HCT116 (cell line): ENCODE measurements around the gene SIAE.
A peak's percentile ranks its signal among the peaks of the same experiment; 100 is the strongest.

ENCODE experiments used
- CBX3 ChIP-seq: IDR thresholded peaks from 2 replicates; pipeline ENCODE4 v1.6.1; 2012; ENCODE audit warnings: low read depth
- CTCF ChIP-seq, 3 experiments: fragments of 200-600 bp in 1 of 3; sonication (generic) in 1 of 3; IDR thresholded peaks in 2 of 3; conservative IDR thresholded peaks in 1 of 3; 2 replicates each; pipeline ENCODE4 v1.5.1; 2012 to 2017; ENCODE audit warnings: low read depth in 2 of 3, low read length in 2 of 3, antibody characterized with exemption in 1 of 3, borderline replicate concordance in 1 of 3, control low read depth in 1 of 3, mild to moderate bottlenecking in 1 of 3, mixed read lengths in 1 of 3, mixed run types in 1 of 3, moderate library complexity in 1 of 3; ENCODE audit not compliant: insufficient read depth in 1 of 3
- EZH2 ChIP-seq: fragments of 200-600 bp; sonication (generic); IDR thresholded peaks from 2 replicates; pipeline ENCODE4 v1.6.1; 2017; ENCODE audit warnings: antibody characterized with exemption, mixed run types
- EZH2phosphoT487 ChIP-seq: fragments of 200-600 bp; IDR thresholded peaks from 2 replicates; pipeline ENCODE4 v1.6.1; 2018; ENCODE audit warnings: antibody characterized with exemption, borderline replicate concordance
- POLR2A ChIP-seq: IDR thresholded peaks from 2 replicates; pipeline ENCODE4 v1.7.0; 2011; ENCODE audit warnings: borderline replicate concordance; ENCODE audit not compliant: insufficient read depth, insufficient read length; ENCODE audit errors: extremely low read depth
- YY1 ChIP-seq: IDR thresholded peaks from 2 replicates; pipeline ENCODE4 v1.6.1; 2011; ENCODE audit warnings: low read length, low read depth, moderate library complexity, mild to moderate bottlenecking; ENCODE audit not compliant: insufficient replicate concordance; ENCODE audit errors: extremely low read depth
- ZFX ChIP-seq: fragments of 450-650 bp; IDR thresholded peaks from 2 replicates; pipeline ENCODE4 v1.6.1; 2017

- TF ChIP-seq CBX3 (no peak), ZFX (no peak), POLR2A (no peak), CTCF (IDR thresholded peaks at IDR 0.05 in 2 of 3, conservative IDR thresholded peaks at IDR 0.05 in 1 of 3; ENCODE audit: borderline replicate concordance in 1 of 3, insufficient read depth in 1 of 3, low read depth in 2 of 3, low read length in 2 of 3) (peak; percentile 40 to 87 (median 67)), EZH2phosphoT487 (no peak), YY1 (no peak), EZH2 (no peak)
Measured at GRCh38 chr11:124669193-124669592, 4.3 kb downstream of the SIAE start.
